ENCODE measurements around the gene KLF16. TPM values are rescaled to one million over a fixed set of nuclear protein-coding genes. Genes with fewer than 3 reads are reported as not detected.

KLF16 gene
- total and polyA plus RNA-seq, 10 of the 15 experiments (the other 5 are each of a cell fraction or from before 2014, with no cell fraction given): 0.03 to 41.2 (median 2.6) TPM

- BruUV-seq (replicated peaks): TSS peak; percentile 63
- peak overlapping the region; percentile 56 for H3K9ac ChIP-seq (ENCODE audit: control insufficient read depth, insufficient read depth, low read length)
- CTCF ChIA-PET: no interaction called here
- no peaks in the 10 kb centered on the region for H3K9me3 ChIP-seq (replicated peaks; ENCODE audit: control insufficient read depth, insufficient read depth, low read length)
- in situ Hi-C loops (cut with MboI) (loop anchor here (25.0 kb wide), 1 partner anchor 1500 kb away; the partner anchor contains the start of gene NFIC), intact Hi-C loops (cut with micrococcal nuclease; ENCODE audit: unreplicated experiment) (no loop called here)
- ATAC-seq (no peak), DNase-seq (ENCODE audit: low read depth, low spot score) (no peak), FAIRE-seq (no peak)
- peaks cover 8% of the 10 kb centered on the region for H3K4me1 ChIP-seq (ENCODE audit: control insufficient read depth, insufficient read depth, low read length)
- H3K4me2 ChIP-seq (ENCODE audit: control insufficient read depth, insufficient read depth): peak overlapping the region; percentile 72
- no peak overlapping the region for H2AFZ ChIP-seq (ENCODE audit: control insufficient read depth, low read depth, low read length)
- RAD21 ChIA-PET (ENCODE audit: unreplicated experiment): no interaction called here
- H3K27me3 ChIP-seq (replicated peaks in 1 of 2; ENCODE audit: control insufficient read depth in 2 of 2, insufficient read depth in 2 of 2, low read length in 1 of 2): no peaks in the 10 kb centered on the region
- peak overlapping the region; percentile 35 for H3K27ac ChIP-seq (ENCODE audit: control insufficient read depth, insufficient read depth)
- H4K20me1 ChIP-seq (ENCODE audit: control insufficient read depth, insufficient read depth): peaks cover 7% of the 10 kb centered on the region; the same call in 1 of the 2 replicates
- POLR2A ChIA-PET: no interaction called here
- 0 out of 2 replicates have a peak, but pooled peaks have one; percentile 10 for TF ChIP-seq POLR2A (IDR thresholded peaks at IDR 0.05; ENCODE audit: low read depth, low read length)
- TF ChIP-seq FOS (IDR thresholded peaks at IDR 0.05; ENCODE audit: borderline replicate concordance, extremely low read depth, insufficient read length): no peak
- SMC1A ChIA-PET (ENCODE audit: uncharacterized antibody, unreplicated experiment): no interaction called here
- peaks cover 59% of the 10 kb centered on the region for H3K79me2 ChIP-seq (ENCODE audit: control insufficient read depth, insufficient read depth, low read length)
- peak overlapping the region; percentile 94 for H3K4me3 ChIP-seq
- no peaks in the 10 kb centered on the region for H3K36me3 ChIP-seq (ENCODE audit: control insufficient read depth in 2 of 2, insufficient read depth in 2 of 2, low read length in 1 of 2)
- WGBS (ENCODE audit: insufficient coverage, insufficient replicate concordance, low lambda C conversion rate, missing lambda C conversion rate): under 1% methylated on average over 21 of the region's 21 CpGs
Observed at GRCh38 chr19:1862068-1862423, 1.3 kb downstream of the KLF16 start.

- DNase-seq (ENCODE audit: low read depth, low spot score): no peak
- FAIRE-seq: no peak
- H2AFZ ChIP-seq (ENCODE audit: control insufficient read depth, low read depth, low read length): no peak overlapping the region
- H3K4me1 ChIP-seq (ENCODE audit: control insufficient read depth, insufficient read depth, low read length): peaks cover 8% of the 10 kb centered on the region
- peaks cover 7% of the 10 kb centered on the region; the same call in 1 of the 2 replicates for H4K20me1 ChIP-seq (ENCODE audit: control insufficient read depth, insufficient read depth)
- peaks cover 63% of the 10 kb centered on the region for H3K79me2 ChIP-seq (ENCODE audit: control insufficient read depth, insufficient read depth, low read length)
- ChIA-PET CTCF (no interaction called here), POLR2A (interaction anchor here (1.2 kb wide), 1 partner anchor 15 kb away, joined by 3 read pairs; no protein-coding TSS in a partner anchor), SMC1A (ENCODE audit: uncharacterized antibody, unreplicated experiment) (no interaction called here), RAD21 (ENCODE audit: unreplicated experiment) (no interaction called here)
- in situ Hi-C loops (cut with MboI): loop anchor here (25.0 kb wide), 1 partner anchor 1501 kb away; the partner anchor contains the start of gene NFIC
- peak overlapping the region; percentile 94 for H3K4me3 ChIP-seq
- intact Hi-C loops (cut with micrococcal nuclease; ENCODE audit: unreplicated experiment): no loop called here
- BruUV-seq (replicated peaks): no TSS peak
- 25% methylated on average over 21 of the region's 23 CpGs for WGBS (ENCODE audit: insufficient coverage, insufficient replicate concordance, low lambda C conversion rate, missing lambda C conversion rate)
- no peaks in the 10 kb centered on the region for H3K9me3 ChIP-seq (replicated peaks; ENCODE audit: control insufficient read depth, insufficient read depth, low read length)
- no peak for TF ChIP-seq CEBPB (IDR thresholded peaks at IDR 0.05; ENCODE audit: borderline replicate concordance in 1 of 2, low read depth in 2 of 2, low read length in 2 of 2)
- TF ChIP-seq NFYA (IDR thresholded peaks at IDR 0.05; ENCODE audit: borderline replicate concordance, low read depth, low read length): no peak
- TF ChIP-seq MEF2B (IDR thresholded peaks at IDR 0.05; ENCODE audit: partially characterized antibody, poor library complexity, severe bottlenecking): no peak
- no peak for TF ChIP-seq ASH2L (IDR thresholded peaks at IDR 0.05; ENCODE audit: borderline replicate concordance, low read depth)
- TF ChIP-seq SPI1 (IDR thresholded peaks at IDR 0.05; ENCODE audit: borderline replicate concordance, insufficient read depth, low read depth, low read length): peak; percentile 2; the same call in 1 of the 2 replicates
- TF ChIP-seq KAT2A (conservative IDR thresholded peaks at IDR 0.05; ENCODE audit: control insufficient read depth, low read depth, low read length): no peak
- no peak for TF ChIP-seq WRNIP1 (IDR thresholded peaks at IDR 0.05; ENCODE audit: borderline replicate concordance, low read depth, low read length)
- peak overlapping the region; percentile 56 for H3K9ac ChIP-seq (ENCODE audit: control insufficient read depth, insufficient read depth, low read length)
- no peaks in the 10 kb centered on the region for H3K27me3 ChIP-seq (replicated peaks in 1 of 2; ENCODE audit: control insufficient read depth in 2 of 2, insufficient read depth in 2 of 2, low read length in 1 of 2)
- H3K36me3 ChIP-seq (ENCODE audit: control insufficient read depth in 2 of 2, insufficient read depth in 2 of 2, low read length in 1 of 2): no peaks in the 10 kb centered on the region
- peak overlapping the region; percentile 35; the same call in 1 of the 2 replicates for H3K27ac ChIP-seq (ENCODE audit: control insufficient read depth, insufficient read depth)
- ATAC-seq: no peak
- peak overlapping the region; percentile 72 for H3K4me2 ChIP-seq (ENCODE audit: control insufficient read depth, insufficient read depth)
Observed at GRCh38 chr19:1861599-1862031, 1.8 kb downstream of the KLF16 start.
